AG04450 (cell line): ENCODE data around the gene VPS35. TPM values are rescaled to one million over a fixed set of nuclear protein-coding genes. Genes with fewer than 3 reads are reported as not detected.

Experiments used
- CTCF ChIA-PET: fragments of 300-600, 350-600 bp; formaldehyde crosslinking; extraction: SDS; loops from one replicate; lab custom pipeline; 2022; ENCODE audit warnings: antibody characterized with exemption, inconsistent platforms; lab: Charles Lee
- POLR2A ChIA-PET: fragments of 350-600 bp; formaldehyde crosslinking; extraction: SDS; loops from one replicate; lab custom pipeline; 2021; ENCODE audit warnings: antibody characterized with exemption, inconsistent platforms; lab: Yijun Ruan, JAX
- DNase-seq: peaks from one replicate; pipeline ENCODE4 v3.0.0-alpha.2; 2011; ENCODE audit warnings: low read depth, low spot score
- H3K27ac ChIP-seq: one replicate; pipeline ENCODE4 v1.5.1; 2012; ENCODE audit warnings: low read depth, low read length, control low read depth
- H3K27me3 ChIP-seq: one replicate; pipeline ENCODE4 v1.6.0; 2012; ENCODE audit warnings: low read length; ENCODE audit not compliant: control insufficient read depth, insufficient read depth
- H3K4me3 ChIP-seq: 2 replicates; pipeline ENCODE4 v1.5.1; 2011; ENCODE audit warnings: mild to moderate bottlenecking, low read depth, low read length, control low read depth
- H3K9me3 ChIP-seq: 2 replicates; pipeline ENCODE4 v1.5.1; 2012; ENCODE audit warnings: low read length; ENCODE audit not compliant: control insufficient read depth, insufficient read depth
- polyA plus RNA-seq: library from polyadenylated mRNA; depleted of rRNA; stranded (reverse); fragments of >200 nt; gene quantifications from 2 replicates; pipeline ENCODE4 v1.2.3, GENCODE V29; 2011
- TF ChIP-seq, protein P1 (sequence below): IDR thresholded peaks from 2 replicates; pipeline ENCODE4 v1.5.1; 2011; ENCODE audit warnings: low read depth, low read length, control low read depth, inconsistent platforms

VPS35 gene
- polyA plus RNA-seq, 1 experiment = 73.2 TPM

GRCh38 chr16:46732561-46732960 lies 43.6 kb upstream of the VPS35 start:
- Histone ChIP-seq H3K27ac (no peak overlapping the region), H3K4me3 (no peak overlapping the region), H3K27me3 (no peaks in the 10 kb centered on the region), H3K9me3 (no peaks in the 10 kb centered on the region; the same call in 1 of the 2 replicates)
- ChIA-PET CTCF (no interaction called here), POLR2A (no interaction called here)
- TF ChIP-seq, protein P1, sequence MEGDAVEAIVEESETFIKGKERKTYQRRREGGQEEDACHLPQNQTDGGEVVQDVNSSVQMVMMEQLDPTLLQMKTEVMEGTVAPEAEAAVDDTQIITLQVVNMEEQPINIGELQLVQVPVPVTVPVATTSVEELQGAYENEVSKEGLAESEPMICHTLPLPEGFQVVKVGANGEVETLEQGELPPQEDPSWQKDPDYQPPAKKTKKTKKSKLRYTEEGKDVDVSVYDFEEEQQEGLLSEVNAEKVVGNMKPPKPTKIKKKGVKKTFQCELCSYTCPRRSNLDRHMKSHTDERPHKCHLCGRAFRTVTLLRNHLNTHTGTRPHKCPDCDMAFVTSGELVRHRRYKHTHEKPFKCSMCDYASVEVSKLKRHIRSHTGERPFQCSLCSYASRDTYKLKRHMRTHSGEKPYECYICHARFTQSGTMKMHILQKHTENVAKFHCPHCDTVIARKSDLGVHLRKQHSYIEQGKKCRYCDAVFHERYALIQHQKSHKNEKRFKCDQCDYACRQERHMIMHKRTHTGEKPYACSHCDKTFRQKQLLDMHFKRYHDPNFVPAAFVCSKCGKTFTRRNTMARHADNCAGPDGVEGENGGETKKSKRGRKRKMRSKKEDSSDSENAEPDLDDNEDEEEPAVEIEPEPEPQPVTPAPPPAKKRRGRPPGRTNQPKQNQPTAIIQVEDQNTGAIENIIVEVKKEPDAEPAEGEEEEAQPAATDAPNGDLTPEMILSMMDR = no peak
- no peak for DNase-seq

GRCh38 chr16:46731691-46732555 lies 42.9 kb upstream of the VPS35 start:
- H3K4me3 ChIP-seq = no peak overlapping the region
- ChIA-PET CTCF (no interaction called here), POLR2A (no interaction called here)
- no peak for DNase-seq
- TF ChIP-seq, protein P1 = no peak
- no peaks in the 10 kb centered on the region for H3K27me3 ChIP-seq
- no peak overlapping the region for H3K27ac ChIP-seq
- no peaks in the 10 kb centered on the region; the same call in 1 of the 2 replicates for H3K9me3 ChIP-seq

GRCh38 chr16:46730801-46731690 lies 42.1 kb upstream of the VPS35 start:
- DNase-seq = no peak
- TF ChIP-seq, protein P1 = no peak
- ChIA-PET CTCF (no interaction called here), POLR2A (no interaction called here)
- Histone ChIP-seq H3K27ac (no peak overlapping the region), H3K27me3 (no peaks in the 10 kb centered on the region), H3K4me3 (no peak overlapping the region), H3K9me3 (no peaks in the 10 kb centered on the region; the same call in 1 of the 2 replicates)

GRCh38 chr16:46730126-46730525 lies 41.1 kb upstream of the VPS35 start:
- Histone ChIP-seq H3K9me3 (no peaks in the 10 kb centered on the region; the same call in 1 of the 2 replicates), H3K4me3 (no peak overlapping the region), H3K27me3 (no peaks in the 10 kb centered on the region), H3K27ac (no peak overlapping the region)
- ChIA-PET CTCF (no interaction called here), POLR2A (no interaction called here)
- no peak for DNase-seq
- TF ChIP-seq, protein P1 = no peak
